Stimulated activated CD4-positive, alpha-beta T cell treated with anti-CD3 and anti-CD28 coated beads, Interleukin-12 subunit alpha, Interleukin-12 subunit beta, amount 100 ng/mL, for 24 hours (primary cell): ENCODE measurements around the gene SLC25A33.
"Not testable (repeated sequence)": the region's sequence is repeated elsewhere in the genome, so short reads cannot be mapped to it uniquely, and the experiment has no call there.

Source experiments
- DNase-seq, 2 experiments: peaks; one replicate each; pipeline ENCODE4 v3.0.0-alpha.2; 2020; ENCODE audit warnings: low read depth in 2 of 2

The SLC25A33 gene

DNA sequence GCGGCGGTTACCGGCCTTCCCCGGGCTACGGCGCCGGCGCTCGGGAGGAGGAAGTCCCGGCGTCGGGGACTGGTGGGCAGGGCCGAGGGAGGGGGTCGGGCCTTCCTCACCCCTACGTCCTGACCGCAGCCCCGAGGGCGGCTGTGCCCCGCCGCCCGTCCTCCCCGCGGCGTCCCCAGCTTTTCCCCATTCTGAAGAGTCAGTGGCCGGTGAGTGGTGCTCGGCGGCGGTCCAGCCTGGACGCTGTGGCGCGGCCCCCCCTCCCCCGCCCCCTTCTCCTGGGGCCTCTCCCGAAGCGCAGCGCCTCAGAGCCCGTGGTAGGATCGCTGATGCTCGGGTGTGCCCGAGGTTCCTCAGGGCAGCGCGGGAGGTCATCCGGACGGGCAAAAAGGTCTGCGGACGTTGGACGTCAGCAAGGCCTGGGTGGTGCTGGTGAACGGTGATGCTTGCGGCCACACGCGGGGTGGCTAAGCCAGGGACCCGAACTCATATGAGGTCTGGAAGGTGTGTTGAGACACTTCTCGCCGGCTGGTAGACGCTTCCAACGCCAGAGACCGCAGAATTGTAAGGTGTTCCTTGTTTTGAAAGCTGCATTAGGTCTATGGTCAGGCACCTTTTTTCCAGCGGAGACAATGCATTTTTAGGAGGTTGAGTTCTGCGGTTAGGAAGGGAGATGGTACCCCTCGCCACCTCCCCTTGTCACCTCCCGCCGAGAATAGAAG is 725 bp downstream of the SLC25A33 start:
- DNase-seq: peak; percentile 27 to 33

DNA sequence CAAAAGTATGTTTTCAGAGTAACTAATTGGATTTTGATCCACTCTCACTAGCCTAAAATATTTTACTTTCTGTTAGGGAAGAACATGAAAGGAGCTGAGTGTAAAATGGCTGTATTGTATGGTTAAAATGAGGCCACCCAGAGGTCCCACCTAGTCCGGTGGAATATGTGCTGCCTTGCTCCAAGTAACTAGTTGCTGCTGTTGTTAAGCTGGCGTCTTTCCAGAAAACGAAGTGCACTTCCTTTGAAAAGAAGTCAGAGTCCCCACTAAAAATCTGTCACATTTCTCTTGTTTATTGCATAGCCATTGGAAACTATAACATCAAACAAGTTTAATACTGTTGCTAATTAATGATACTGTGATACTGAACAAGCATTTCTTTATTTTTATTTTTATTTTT is 3.2 kb downstream of the SLC25A33 start:
- DNase-seq: no peak

- DNase-seq: no peak
These were observed 5.7 kb downstream of the SLC25A33 start for GRCh38 chr1:9544926-9545325.

GRCh38 chr1:9549955-9550546 is 10.8 kb downstream of the SLC25A33 start:
- no peak for DNase-seq

- no peak for DNase-seq
These were observed 12.7 kb downstream of the SLC25A33 start for GRCh38 chr1:9551984-9552383.

DNA sequence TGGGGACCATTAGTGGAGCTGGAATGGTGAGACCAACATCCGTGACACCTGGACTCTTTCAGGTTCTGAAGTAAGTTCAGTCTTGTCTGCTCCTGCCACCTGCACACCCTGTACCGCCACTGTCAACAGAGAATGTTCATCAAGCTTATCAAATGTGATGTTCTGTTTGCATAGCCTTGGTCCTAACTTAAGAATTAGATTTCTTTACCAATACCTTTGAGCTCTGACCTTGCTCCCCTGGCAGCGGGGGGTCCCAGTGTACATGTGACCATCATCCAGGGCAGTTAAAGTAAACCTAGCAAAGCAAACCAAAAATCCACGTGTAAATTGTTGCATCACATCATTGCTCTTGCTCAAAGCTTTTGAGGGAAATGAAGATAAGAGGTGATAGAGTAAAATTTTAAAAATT is 14.5 kb downstream of the SLC25A33 start:
- DNase-seq: no peak

DNA sequence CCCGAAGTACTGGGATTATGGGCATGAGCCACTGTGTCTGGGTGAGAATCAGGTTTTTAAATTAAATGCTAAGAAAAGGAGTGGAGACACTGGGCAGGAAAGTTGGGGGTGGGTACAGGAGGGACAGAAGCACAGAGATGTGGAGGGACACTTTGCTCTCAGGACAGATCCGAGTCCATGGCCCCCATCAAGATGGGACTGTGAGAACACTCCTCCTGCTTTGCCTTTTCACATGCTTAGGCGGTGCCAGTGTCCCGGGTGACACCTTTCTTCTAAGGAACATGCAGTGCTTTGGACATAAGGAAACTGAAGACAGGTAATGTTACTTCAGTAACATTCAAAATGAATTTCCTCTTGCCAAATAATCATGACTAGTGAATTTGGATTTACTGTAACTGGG is 16.7 kb downstream of the SLC25A33 start:
- no peak for DNase-seq

DNA sequence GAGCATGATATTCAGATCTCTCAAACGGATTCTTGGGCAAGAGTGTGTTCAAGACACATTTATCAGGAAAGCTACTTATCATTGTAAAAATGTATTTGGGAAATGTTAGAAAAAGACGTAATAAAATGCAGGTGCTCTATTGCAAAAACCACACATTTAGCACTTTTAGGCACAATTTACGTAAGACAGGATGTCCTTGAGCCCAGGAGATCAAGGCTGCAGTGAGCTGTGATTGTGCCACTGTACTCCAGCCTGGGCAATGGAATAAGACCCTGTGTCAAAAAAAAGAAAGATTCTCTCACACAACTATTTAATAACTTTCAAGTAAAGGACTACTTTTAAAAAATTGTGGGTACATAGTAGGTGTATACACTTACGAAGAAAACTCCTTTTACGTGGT is 18.4 kb downstream of the SLC25A33 start:
- no peak for DNase-seq

GRCh38 chr1:9558271-9558945 is 19.1 kb downstream of the SLC25A33 start:
- DNase-seq: no peak

GRCh38 chr1:9558946-9559545 is 19.8 kb downstream of the SLC25A33 start:
- DNase-seq: no peak

DNA sequence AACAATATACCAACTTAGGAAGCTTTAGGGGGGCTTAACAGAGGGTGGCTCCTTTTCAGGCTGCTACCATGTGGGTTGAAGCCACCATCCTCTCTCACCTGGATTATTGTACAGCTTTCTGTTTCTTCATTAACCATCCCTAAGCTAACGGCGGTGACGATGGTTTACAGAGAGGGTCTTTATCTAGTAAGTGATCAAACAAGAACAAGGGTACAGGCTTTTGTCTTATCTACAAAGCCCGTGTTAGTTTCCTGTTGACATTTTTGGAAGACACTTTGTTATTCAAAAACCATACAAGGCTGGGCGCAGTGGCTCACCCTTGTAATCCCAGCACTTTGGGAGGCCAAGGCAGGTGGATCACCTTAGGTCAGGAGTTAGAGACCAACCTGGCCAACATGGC is 20.4 kb downstream of the SLC25A33 start:
- no peak for DNase-seq

- DNase-seq: not testable (repeated sequence)
These were observed 20.8 kb downstream of the SLC25A33 start for GRCh38 chr1:9560090-9560489.

DNA sequence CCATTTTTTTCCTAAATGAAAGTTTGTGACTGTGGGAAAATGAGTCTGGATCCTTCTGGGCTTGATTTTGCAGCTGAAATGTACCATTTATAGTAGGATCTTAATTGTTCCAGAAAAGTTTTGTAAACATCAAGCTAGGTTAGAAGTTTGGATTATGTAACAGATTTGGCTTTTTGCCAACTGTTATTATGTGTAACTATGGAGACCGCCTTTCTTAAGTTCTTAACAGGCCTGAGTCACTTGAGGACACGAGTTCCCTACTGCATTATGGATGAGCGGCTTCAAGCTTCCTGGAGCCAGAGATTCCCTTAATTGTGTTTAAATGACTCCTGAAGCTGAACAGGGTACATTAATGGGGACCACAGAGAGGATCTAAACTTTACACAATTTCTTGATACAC is 22.2 kb downstream of the SLC25A33 start:
- no peak for DNase-seq

DNA sequence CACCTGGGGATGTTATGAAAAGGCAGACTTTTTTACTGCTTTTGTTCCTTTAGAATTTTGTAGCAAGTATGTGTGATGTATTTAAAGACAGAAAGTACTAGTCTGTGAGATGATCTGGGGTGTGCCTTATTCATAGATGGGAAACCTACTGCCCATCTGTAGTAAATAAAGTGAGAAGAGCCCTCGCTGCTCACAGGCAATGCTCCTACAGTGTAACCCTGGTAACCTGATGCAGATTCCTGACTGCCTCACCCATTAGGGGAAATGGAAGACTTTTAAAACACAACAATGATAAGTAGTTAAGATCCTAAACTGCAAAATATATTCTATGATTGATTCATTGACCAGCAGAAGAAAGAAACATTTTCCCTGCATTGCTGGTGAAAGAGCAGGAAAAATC is 30.0 kb downstream of the SLC25A33 start:
- no peak for DNase-seq

- DNase-seq: not testable (repeated sequence)
These were observed 31.7 kb downstream of the SLC25A33 start for GRCh38 chr1:9570886-9571529.

GRCh38 chr1:9573723-9574122 is 34.5 kb downstream of the SLC25A33 start:
- DNase-seq: no peak

DNA sequence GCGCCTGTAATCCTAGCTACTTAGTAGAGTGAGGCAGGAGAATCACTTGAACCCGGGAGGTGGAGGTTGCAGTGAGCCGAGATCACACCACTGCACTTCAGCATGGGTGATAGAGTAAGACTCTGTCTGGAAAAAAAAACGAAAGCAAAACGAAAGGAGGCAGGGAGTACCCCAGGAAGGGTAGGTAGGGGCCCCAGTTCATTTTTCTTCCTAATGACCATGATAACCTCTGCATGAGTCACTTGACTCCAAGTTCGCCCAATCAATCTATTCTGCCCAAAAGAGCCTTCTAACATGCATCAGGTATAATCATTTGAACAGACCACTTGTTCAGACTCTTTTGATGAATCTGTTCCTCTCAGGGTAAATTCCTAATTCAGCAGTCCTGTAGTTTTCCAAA is 36.2 kb downstream of the SLC25A33 start:
- no peak for DNase-seq

GRCh38 chr1:9576903-9577302 is 37.6 kb downstream of the SLC25A33 start:
- DNase-seq: no peak

DNA sequence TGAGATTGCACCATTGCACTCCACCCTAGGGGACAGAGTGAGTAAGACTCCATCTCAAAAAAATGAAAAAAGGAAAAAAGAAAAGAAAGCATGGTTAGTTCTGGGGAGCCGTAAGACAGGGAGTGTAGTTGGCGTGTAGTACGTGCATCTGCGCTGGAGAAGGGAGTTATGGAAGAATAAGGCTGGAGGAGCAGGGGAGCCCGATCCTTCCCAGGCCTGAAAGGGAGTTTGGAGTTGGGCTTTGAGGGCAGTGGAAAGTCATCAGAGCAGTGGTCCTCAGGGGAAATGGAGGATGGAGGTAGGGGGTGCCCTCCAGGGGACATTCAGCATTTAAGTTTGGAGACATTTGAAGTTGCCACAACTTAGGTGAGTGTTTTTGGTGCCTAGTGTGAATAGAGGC is 38.2 kb downstream of the SLC25A33 start:
- no peak for DNase-seq

DNA sequence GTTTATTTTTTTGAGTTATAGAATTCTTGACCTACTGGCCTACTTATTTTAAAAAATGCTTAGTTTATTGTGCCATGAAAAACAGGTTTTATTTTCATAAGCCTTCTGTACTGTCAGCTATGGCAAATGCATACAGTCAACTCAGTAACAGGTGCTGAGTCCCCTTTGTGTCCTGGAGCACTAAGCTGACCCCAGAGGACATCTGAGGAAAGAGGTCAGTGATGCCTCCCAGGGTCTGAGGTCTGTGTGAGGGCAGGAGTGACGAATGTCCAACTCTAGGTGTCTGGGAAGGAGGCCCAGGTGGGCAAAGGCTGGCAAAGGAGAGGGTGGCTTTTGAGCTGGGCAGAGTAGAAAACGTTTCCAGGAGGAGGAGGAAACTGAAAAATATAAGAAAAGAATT is 41.7 kb downstream of the SLC25A33 start:
- DNase-seq: no peak

DNA sequence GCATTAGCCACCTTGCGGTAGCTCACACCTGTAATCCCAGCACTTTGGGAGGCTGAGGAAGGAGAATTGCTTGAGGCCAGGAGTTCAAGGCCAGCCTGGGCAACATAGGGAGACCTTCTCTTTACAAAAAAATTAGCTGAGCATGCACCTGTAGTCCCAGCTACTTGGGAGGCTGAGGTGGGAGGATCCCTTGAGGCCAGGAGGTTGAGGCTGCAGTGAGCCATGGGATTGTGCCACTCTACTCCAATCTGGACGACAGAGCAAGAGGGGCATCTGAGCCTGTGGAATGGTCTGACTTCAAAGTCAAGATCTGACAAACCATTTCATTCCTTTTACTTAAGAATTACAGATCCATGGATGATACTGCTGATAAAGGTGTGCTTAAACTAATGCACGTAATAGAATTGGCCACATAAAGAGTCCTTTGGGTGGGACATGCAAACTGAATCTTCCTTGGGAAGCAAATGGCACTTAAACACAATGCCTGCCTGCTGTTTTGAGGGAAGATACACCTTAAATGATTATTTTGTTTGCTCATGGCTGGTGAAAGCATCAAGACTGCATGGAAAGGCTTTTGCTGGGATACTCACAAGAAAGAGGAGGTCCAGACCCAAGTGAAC is 47.0 kb downstream of the SLC25A33 start:
- no peak for DNase-seq
